Esophagus muscularis mucosa (tissue), 4 donors: ENCODE measurements around the gene DBF4. TPM values are rescaled to one million over a fixed set of nuclear protein-coding genes. Genes with fewer than 3 reads are reported as not detected.
"Not testable (repeated sequence)": the region's sequence is repeated elsewhere in the genome, so short reads cannot be mapped to it uniquely, and the experiment has no call there.

Experiments
- DNase-seq: peaks from one replicate; pipeline ENCODE4 v3.0.0-alpha.2; 2017; ENCODE audit errors: extremely low spot score
- H3K27ac ChIP-seq, 4 donors: fragments of 200-600 bp; sonication (generic); replicated peaks in 1 of 4; 1 replicate in 3 of 4; 2 replicates in 1 of 4; pipeline ENCODE4 v1.5.1; 2016 to 2019; ENCODE audit warnings: mild to moderate bottlenecking in 1 of 4
- H3K27me3 ChIP-seq, 4 donors: fragments of 200-600 bp; sonication (generic); one replicate each; pipeline versions ENCODE4 v1.5.1 to v1.6.0; 2016 to 2019
- H3K36me3 ChIP-seq, 4 donors: fragments of 200-600 bp; sonication (generic); one replicate each; pipeline ENCODE4 v1.5.1; 2016 to 2019
- H3K4me1 ChIP-seq, 4 donors: fragments of 200-600 bp; sonication (generic); one replicate each; pipeline ENCODE4 v1.5.1; 2016 to 2019
- H3K4me3 ChIP-seq, 4 donors: fragments of 200-600 bp; sonication (generic); 1 replicate in 2 of 4; 2 replicates in 2 of 4; pipeline ENCODE4 v1.5.1; 2016 to 2019; ENCODE audit warnings: mild to moderate bottlenecking in 4 of 4, moderate library complexity in 1 of 4
- H3K9me3 ChIP-seq, 4 donors: fragments of 200-600 bp; sonication (generic); 1 replicate in 3 of 4; 2 replicates in 1 of 4; pipeline ENCODE4 v1.5.1; 2016 to 2019
- CTCF ChIP-seq, 3 experiments: fragments of 200-600 bp in 2 of 3; fragments of 450-650 bp in 1 of 3; sonication (generic) in 2 of 3; IDR thresholded peaks; one replicate each; pipeline ENCODE4 v1.5.1; 2017 to 2019; ENCODE audit warnings: antibody characterized with exemption in 3 of 3, mild to moderate bottlenecking in 2 of 3, moderate library complexity in 1 of 3
- EP300 ChIP-seq: sonication (generic); formaldehyde crosslinking; IDR thresholded peaks from one replicate; pipeline ENCODE4 v1.6.1; 2017; ENCODE audit warnings: antibody characterized with exemption
- POLR2A ChIP-seq: fragments of 450-650 bp; IDR thresholded peaks from one replicate; pipeline ENCODE4 v1.6.1; 2017; ENCODE audit warnings: antibody characterized with exemption, moderate library complexity, mild to moderate bottlenecking, low read depth
- POLR2AphosphoS5 ChIP-seq, 2 donors: sonication (generic); formaldehyde crosslinking; IDR thresholded peaks; one replicate each; pipeline ENCODE4 v1.6.1; 2017; ENCODE audit warnings: antibody characterized with exemption in 2 of 2
- WGBS: methylation state at CpG from one replicate; pipeline ENCODE4 v1.1.5; 2018; 5-methylcytosine and 5-hydroxymethylcytosine counted together
- intact Hi-C: fragments of 100-400 bp; cut with DNase I; formaldehyde crosslinking; loops from one replicate; pipeline ENCODE4 v1.15.1; 2023
- total RNA-seq, 4 donors: library from RNA; depleted of rRNA; stranded (reverse); fragments of >200 nt; gene quantifications; one replicate each; pipeline versions ENCODE4 v1.1.0 to v1.2.1, GENCODE V29; 2016

The DBF4 gene
- total RNA-seq, 4 donors from 2014 or later, result 3.3 to 9.8 (median 6.2) TPM

- intact Hi-C loops, result no loop called here
- H3K27ac ChIP-seq, result no peak overlapping the region
- no peak for DNase-seq
- H3K9me3 ChIP-seq, result no peaks in the 10 kb centered on the region
- no peak for TF ChIP-seq EP300
- no peak for TF ChIP-seq POLR2A
- no peak for TF ChIP-seq POLR2AphosphoS5 (IDR thresholded peaks at IDR 0.05)
- no peak for TF ChIP-seq CTCF (IDR thresholded peaks at IDR 0.05)
- no peaks in the 10 kb centered on the region for H3K4me1 ChIP-seq
- no peak overlapping the region for H3K4me3 ChIP-seq
- peaks cover 0 to 30% (median 4%) of the 10 kb centered on the region in 4 donors for H3K36me3 ChIP-seq
- 97% methylated on average over 2 of the region's 2 CpGs for WGBS
- H3K27me3 ChIP-seq, result no peaks in the 10 kb centered on the region
Measured at GRCh38 chr7:87899255-87899654, 23.0 kb downstream of the DBF4 start.

GRCh38 chr7:87907136-87907906, 31.0 kb downstream of the DBF4 start:
- H3K4me1 ChIP-seq, H3K27me3 ChIP-seq, H3K9me3 ChIP-seq, intact Hi-C loops, DNase-seq, H3K4me3 ChIP-seq, H3K27ac ChIP-seq: not testable (repeated sequence)
- 95% methylated on average over 3 of the region's 3 CpGs for WGBS
- peaks cover 0 to 11% (median 2%) of the 10 kb centered on the region in 4 donors for H3K36me3 ChIP-seq

DNA sequence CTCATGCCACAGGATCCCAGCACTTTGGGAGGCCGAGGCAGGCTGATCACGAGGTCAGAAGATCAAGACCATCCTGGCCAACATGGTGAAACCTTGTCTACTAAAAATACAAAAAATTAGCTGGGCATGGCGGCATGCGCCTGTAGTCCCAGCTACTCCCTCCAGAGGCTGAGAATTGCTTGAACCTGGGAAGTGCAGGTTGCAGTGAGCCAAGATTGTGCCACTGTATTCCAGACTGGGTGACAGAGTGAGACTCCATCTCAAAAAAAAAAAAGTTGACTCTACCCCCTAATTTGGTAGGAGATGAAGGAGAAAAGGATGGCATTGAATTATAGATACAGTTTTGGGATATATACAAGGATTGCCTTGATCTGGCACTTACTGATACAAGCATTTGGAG, 32.5 kb downstream of the DBF4 start:
- H3K4me1 ChIP-seq, H3K36me3 ChIP-seq, DNase-seq, H3K27me3 ChIP-seq, H3K27ac ChIP-seq, H3K9me3 ChIP-seq, H3K4me3 ChIP-seq, intact Hi-C loops: not testable (repeated sequence)
- 95% methylated on average over 4 of the region's 4 CpGs for WGBS

DNA sequence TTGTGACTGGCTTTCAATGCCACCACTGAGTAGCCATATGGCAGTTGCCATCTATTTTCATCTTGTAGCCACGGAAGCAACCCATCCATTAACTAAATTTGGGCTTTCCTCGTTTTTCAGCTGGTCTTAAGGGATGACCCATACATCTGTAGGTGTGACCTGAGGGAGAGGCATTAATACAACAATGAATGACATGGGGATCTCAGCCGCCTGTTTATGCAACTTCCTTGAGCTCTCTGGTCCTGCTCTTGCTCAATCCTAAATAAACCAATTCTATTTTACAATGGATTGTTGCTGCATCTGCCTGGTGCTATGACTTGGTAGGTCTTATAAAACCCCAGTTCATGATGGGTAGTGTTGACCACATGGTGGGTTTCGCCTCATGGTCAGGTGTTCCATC, 35.8 kb downstream of the DBF4 start:
- no peak for DNase-seq
- Histone ChIP-seq H3K4me3 (no peak overlapping the region), H3K27me3 (no peaks in the 10 kb centered on the region), H3K4me1 (no peaks in the 10 kb centered on the region), H3K27ac (no peak overlapping the region), H3K36me3 (no peaks in the 10 kb centered on the region), H3K9me3 (no peaks in the 10 kb centered on the region)
- TF ChIP-seq POLR2A (no peak), CTCF (IDR thresholded peaks at IDR 0.05) (no peak), POLR2AphosphoS5 (IDR thresholded peaks at IDR 0.05) (no peak), EP300 (no peak)
- WGBS, result 85% methylated on average over 4 of the region's 4 CpGs
- intact Hi-C loops, result no loop called here

DNA sequence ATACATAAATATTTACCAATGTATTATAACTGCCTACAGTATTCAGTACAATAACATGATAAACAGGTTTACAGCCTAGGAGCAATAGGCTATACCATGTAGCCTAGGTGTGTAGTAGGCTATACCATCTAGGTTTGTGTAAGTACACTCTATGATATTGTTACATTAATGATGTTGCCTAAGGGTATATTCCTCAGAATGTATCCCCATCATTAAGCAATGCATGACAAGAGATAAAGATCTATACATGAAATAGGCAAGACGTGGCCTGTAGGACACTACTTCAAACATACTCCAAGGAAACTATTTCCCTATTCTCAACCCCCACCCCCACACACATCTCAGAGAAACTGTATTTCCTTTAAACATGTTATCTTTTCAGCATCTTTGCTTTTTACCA, 42.4 kb downstream of the DBF4 start:
- H3K9me3 ChIP-seq, result no peaks in the 10 kb centered on the region
- no peaks in the 10 kb centered on the region for H3K36me3 ChIP-seq
- TF ChIP-seq EP300, result no peak
- no peak for TF ChIP-seq POLR2A
- no peak for TF ChIP-seq POLR2AphosphoS5 (IDR thresholded peaks at IDR 0.05)
- no peak for TF ChIP-seq CTCF (IDR thresholded peaks at IDR 0.05)
- H3K4me1 ChIP-seq, result no peaks in the 10 kb centered on the region
- no peaks in the 10 kb centered on the region for H3K27me3 ChIP-seq
- no peak overlapping the region for H3K27ac ChIP-seq
- intact Hi-C loops, result no loop called here
- H3K4me3 ChIP-seq, result no peak overlapping the region
- no peak for DNase-seq
- 83% methylated on average over 1 of the region's 1 CpG for WGBS

DNA sequence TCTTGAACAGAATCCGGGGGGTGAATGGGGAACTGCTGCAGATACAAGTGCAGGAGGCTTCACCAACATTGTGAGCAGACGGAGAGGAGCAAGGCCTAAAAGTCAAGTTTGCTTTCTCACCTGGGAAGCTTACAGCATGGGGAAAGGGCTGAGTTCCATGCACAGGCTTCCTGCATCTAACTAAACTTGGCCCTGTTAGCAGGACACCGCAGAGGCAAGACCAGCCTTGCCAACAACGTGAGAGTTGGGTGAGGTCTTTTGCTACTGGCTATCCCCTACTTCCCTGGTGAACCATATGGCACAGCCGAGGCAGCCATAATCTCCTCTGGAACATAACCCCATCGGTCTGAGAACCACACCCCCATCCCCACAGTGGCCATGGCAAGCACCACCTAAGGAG, 43.6 kb downstream of the DBF4 start:
- Histone ChIP-seq H3K27me3 (no peaks in the 10 kb centered on the region), H3K27ac (no peak overlapping the region), H3K9me3 (no peaks in the 10 kb centered on the region), H3K36me3 (no peaks in the 10 kb centered on the region), H3K4me1 (no peaks in the 10 kb centered on the region), H3K4me3 (no peak overlapping the region)
- no peak for TF ChIP-seq POLR2AphosphoS5 (IDR thresholded peaks at IDR 0.05)
- TF ChIP-seq POLR2A, result no peak
- TF ChIP-seq CTCF (IDR thresholded peaks at IDR 0.05), result no peak
- no peak for TF ChIP-seq EP300
- intact Hi-C loops, result no loop called here
- no peak for DNase-seq
- 90% methylated on average over 5 of the region's 6 CpGs for WGBS
